HG03460 (cell line): ENCODE results near the gene STIL.
"Not testable (repeated sequence)": the region's sequence is repeated elsewhere in the genome, so short reads cannot be mapped to it uniquely, and the experiment has no call there.

Experiments
- ATAC-seq: cut with Tn5 transposase; IDR thresholded peaks from one replicate; pipeline ENCODE4 v1.9.1; 2021; ENCODE audit not compliant: unreplicated experiment

STIL gene

GRCh38 chr1:47323599-47324031 is 9.7 kb upstream of the STIL start:
- ATAC-seq: no peak

DNA sequence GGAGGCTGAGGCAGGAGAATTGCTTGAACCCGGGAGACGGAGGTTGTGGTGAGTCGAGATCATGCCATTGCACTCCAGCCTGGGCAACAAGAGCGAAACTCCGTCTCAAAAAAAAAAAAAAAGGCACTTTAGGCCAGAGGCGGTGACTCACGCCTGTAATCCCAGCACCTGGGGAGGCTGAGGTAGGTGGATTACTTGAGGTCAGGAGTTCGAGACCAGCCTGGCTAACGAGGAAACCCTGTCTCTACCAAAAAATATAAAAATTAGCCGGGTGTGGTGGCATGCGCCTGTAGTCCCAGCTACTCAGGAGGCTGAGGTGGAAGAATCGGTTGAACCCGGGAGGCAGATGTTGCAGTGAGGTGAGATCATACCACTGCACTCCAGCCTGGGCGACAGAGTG is 6.0 kb upstream of the STIL start:
- ATAC-seq: not testable (repeated sequence)

- no peak for ATAC-seq
Observed at GRCh38 chr1:47317841-47318240, 3.9 kb upstream of the STIL start.

GRCh38 chr1:47309427-47309826 is 4.5 kb downstream of the STIL start:
- ATAC-seq: no peak

GRCh38 chr1:47302472-47302871 is 11.5 kb downstream of the STIL start:
- no peak for ATAC-seq

GRCh38 chr1:47298025-47298699 is 15.8 kb downstream of the STIL start:
- no peak for ATAC-seq

DNA sequence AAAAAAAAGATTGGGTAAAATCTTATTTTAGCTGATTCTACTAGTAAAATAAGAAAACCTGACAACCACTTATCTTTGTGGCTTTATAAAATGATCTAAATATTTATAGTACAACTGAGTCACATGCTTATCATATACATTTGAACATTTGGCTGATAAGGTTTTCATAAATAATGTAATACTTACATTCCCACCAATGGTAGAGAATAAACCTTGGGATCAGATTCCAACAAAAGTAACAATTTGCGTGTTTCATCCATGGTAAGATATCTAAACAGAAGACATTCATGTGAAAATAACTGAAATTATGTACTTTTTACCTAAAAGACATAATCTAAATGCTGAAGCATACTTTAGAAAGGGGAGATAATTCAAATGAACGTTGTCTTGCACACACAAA is 18.4 kb downstream of the STIL start:
- no peak for ATAC-seq

DNA sequence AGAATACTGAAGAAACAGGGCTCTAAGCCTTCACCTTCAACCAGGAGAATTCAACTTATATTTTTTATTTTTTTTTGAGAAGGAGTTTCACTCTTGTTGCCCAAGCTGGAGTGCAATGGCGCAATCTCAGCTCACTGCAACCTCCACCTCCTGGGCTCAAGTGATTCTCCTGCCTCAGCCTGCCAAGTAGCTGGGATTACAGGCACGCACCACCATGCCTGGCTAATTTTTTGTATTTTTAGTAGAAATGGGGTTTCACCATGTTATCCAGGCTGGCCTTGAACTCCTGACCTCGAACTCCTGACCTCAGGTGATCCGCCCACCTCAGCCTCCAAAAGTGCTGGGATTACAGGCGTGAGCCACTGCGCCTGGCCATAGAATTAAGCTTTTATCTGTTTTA is 19.1 kb downstream of the STIL start:
- ATAC-seq: not testable (repeated sequence)

GRCh38 chr1:47288116-47288515 is 25.8 kb downstream of the STIL start:
- ATAC-seq: not testable (repeated sequence)

DNA sequence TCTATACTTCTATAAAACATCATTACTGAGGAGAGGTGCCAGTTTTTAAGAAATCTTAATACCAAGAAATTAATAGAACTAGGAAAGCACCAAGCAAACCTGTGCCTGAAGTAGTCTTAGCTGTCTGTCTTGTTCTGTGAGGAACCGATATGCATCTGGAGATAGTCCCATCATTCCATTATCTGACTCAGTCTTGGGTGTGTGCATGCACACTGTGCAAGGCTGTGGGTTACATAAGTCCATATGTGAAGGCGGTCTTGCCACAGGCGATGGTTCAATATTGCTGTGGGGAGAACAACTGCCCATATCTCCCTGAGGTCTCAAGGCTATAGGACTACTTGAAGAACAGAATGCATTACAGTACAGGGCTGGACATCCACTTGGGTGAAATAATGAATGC is 33.8 kb downstream of the STIL start:
- no peak for ATAC-seq

- ATAC-seq: no peak
Observed at GRCh38 chr1:47276850-47277249, 37.1 kb downstream of the STIL start.

GRCh38 chr1:47275811-47276210 is 38.1 kb downstream of the STIL start:
- ATAC-seq: not testable (repeated sequence)

DNA sequence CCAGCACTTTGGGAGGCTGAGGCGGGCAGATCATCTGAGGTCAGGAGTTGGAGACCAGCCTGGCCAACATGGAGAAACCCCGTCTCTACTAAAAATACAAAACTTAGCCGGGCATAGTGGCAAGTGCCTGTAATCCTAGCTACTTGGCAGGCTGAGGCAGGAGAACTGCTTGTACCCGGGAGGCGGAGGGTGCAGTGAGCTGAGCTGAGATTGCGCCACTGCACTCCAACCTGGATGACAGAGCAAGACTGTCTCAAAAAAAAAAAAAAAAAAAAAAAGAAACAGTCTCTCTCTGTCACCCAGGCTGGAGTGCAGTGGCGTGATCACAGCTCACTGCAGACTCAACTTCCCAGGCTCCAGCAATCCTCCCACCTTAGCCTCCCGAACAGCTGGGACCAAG is 48.4 kb downstream of the STIL start:
- not testable (repeated sequence) for ATAC-seq

- no peak for ATAC-seq
Observed at GRCh38 chr1:47262787-47263413, 51.0 kb downstream of the STIL start.

DNA sequence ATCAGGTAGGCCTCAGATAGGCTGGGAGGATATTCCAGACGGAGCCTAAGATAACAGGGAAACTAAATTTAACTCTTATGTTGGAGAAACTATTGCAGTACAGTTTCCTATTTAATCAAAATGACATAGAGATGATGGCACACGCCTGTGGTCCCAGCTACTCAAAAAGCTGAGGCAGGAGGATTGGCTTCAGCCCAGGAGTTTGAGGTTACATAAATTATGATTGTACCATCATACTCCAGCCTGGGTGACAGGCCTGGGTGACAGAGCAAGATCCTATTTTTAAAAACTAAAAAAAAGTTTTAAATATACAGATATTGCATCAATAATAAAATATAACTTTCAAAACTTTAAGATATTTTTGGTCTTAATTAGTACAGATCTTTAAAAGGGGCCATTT is 56.7 kb downstream of the STIL start:
- ATAC-seq: no peak

DNA sequence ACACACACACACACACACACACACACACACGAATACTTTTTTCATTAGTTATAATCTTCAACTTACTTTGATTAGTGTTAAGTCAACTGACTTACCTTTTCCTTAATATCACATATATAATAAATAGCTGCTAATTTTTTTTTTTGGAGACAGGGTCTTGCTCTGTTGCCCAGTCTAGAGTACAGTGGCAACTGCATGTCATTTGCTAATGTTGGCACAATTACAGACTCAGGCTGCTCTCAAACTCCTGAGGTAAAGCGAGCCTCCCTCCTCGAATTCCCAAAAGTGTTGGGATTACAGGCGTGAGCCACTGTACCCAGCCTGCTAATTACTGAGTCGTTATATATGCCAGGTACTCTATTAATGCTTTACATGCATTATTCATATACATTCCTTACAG is 61.2 kb downstream of the STIL start:
- ATAC-seq: no peak

DNA sequence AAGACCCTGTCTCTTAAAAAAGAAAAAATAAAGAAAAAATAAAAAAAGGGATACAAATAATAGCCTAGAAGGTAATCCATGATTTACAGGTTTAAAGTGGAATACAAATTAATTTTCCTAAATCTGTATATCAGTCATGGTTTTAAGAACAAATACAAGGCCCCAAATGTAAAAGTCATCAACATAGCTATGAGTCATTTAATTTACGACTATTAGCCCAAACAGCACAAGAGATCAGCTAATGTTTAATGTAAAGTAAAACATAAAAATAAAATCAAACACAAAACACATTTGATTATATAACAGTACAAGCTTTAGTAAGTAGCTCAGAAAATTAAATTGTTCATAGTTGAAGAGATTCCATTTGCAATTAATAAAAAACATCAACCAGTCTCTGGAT is 61.6 kb downstream of the STIL start:
- ATAC-seq: no peak

- no peak for ATAC-seq
Observed at GRCh38 chr1:47249755-47250154, 64.2 kb downstream of the STIL start.

GRCh38 chr1:47244339-47244862 is 69.5 kb downstream of the STIL start:
- ATAC-seq: no peak

DNA sequence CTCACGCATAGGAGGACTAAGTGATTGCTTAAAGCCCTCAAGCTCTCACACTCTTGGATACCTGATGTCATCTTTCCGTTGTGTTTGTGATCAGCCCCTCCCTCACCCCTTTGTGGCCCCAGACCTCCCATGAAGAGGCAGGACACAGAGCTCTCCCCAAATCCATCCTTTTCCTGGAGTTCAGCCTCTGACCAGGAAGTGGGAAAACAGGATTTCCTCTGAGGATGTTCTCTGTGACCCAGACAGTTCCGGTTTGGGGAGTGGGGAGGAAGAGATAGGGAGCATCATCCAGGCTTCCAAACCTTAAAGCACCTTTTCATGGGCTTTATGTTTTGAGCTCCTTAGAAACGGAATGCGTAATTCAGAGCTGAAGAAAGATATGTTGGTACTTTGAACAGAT is 70.0 kb downstream of the STIL start:
- ATAC-seq: no peak

GRCh38 chr1:47241114-47242113 is 72.5 kb downstream of the STIL start:
- ATAC-seq: no peak
